ENCODE data around the gene CACNA1S.

CACNA1S gene

DNA sequence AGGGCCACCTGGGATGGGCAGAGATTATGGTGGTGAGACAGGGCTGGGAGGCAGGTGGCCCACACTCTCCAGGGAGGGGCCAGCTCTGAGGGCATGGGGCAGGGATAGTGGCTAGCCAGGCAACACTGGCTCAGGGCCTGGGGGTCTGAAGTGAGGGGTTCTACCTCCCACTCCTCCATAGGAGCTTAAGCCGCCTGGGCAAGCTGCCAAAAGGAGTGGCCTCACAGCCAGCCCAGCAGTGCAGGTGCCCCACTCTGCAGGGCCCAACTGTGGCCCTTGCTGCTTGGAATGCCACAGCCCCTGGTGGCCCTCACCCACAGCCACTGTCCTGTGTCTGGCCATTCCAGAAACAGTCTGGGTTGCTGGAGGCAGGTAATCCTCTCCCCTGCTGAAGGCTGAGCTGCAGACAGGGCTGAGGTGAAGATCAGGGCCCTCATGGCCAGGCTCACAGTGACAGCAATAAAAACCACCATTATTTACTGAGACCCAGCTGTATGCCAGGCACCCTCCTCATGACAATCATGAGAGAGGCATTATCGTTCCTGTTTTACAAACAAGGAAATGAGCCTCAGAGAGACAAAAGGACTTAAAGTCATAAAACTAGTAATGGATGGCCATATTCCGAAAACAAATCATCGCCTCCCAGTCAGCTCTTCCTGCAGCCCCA, 119.7 kb downstream of the CACNA1S start:
- no peaks in the 10 kb centered on the region for H3K4me1 ChIP-seq (ENCODE audit: control insufficient read depth, insufficient read depth, low read length)
- H3K36me3 ChIP-seq (ENCODE audit: control insufficient read depth, insufficient read depth, low read length), result peaks cover 43% of the 10 kb centered on the region
- no peaks in the 10 kb centered on the region for H3K27me3 ChIP-seq (ENCODE audit: control insufficient read depth, insufficient read depth, low read length)
- H3K9me3 ChIP-seq (ENCODE audit: control insufficient read depth, insufficient read depth, low read depth, low read length), result no peaks in the 10 kb centered on the region
- no peak overlapping the region for H3K4me3 ChIP-seq (ENCODE audit: low read depth, low read length)
- no peak overlapping the region for H3K9ac ChIP-seq (ENCODE audit: low read length)
- H3K27ac ChIP-seq (ENCODE audit: low read depth, low read length), result no peak overlapping the region

DNA sequence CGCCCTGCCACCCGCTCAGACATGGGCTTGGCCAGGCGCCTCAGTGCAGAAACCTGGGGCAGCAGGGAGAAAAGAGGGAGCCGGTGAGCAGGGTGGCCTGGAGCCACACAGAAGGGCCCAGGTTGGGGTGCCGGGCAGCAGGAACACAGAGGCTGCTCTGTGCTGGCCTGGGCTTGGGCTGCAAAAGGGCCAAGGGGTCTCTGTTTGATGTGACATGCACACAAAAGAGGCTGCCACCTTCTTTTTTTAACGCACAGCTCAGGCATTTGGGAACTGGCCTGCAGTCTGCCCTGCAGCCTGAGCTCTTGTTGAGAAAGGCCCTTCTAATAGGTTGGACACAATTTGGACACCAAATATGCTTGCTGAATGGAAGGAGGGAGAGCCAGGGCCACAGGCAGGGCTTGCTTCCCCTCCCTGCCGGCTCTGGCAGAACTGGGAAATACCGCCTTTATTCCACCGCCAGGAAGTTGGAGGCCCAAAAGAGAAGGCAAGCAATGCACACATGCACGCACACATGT, 121.1 kb downstream of the CACNA1S start:
- H3K9me3 ChIP-seq (ENCODE audit: control insufficient read depth, insufficient read depth, low read depth, low read length), result no peaks in the 10 kb centered on the region
- H3K4me3 ChIP-seq (ENCODE audit: low read depth, low read length), result no peak overlapping the region
- no peak overlapping the region for H3K27ac ChIP-seq (ENCODE audit: low read depth, low read length)
- peaks cover 50% of the 10 kb centered on the region for H3K36me3 ChIP-seq (ENCODE audit: control insufficient read depth, insufficient read depth, low read length)
- no peaks in the 10 kb centered on the region for H3K27me3 ChIP-seq (ENCODE audit: control insufficient read depth, insufficient read depth, low read length)
- H3K4me1 ChIP-seq (ENCODE audit: control insufficient read depth, insufficient read depth, low read length), result no peaks in the 10 kb centered on the region
- no peak overlapping the region for H3K9ac ChIP-seq (ENCODE audit: low read length)

DNA sequence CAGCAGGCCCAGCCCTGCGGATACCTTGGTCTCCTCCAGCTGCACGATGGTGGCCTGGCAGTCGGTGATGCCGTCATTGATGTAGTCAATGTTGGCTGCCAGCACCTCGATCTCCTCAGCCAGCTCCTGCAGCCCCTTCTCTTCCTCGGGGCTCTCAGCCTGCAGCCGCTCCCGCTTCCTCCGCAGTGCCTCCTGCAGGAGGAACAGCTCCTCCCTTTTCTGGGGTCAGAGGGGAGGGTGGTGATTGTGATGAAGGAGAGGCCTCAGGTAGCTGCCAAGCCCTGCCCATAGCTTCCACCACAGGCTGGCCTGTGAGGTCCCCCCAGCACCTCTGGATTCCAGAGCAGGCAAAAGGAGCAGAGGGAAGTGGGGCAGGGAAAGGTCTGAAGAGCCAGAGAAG, 122.1 kb downstream of the CACNA1S start:
- Histone ChIP-seq H3K9me3 (ENCODE audit: control insufficient read depth, insufficient read depth, low read depth, low read length) (no peaks in the 10 kb centered on the region), H3K9ac (ENCODE audit: low read length) (no peak overlapping the region), H3K27ac (ENCODE audit: low read depth, low read length) (no peak overlapping the region), H3K4me3 (ENCODE audit: low read depth, low read length) (no peak overlapping the region), H3K4me1 (ENCODE audit: control insufficient read depth, insufficient read depth, low read length) (no peaks in the 10 kb centered on the region), H3K27me3 (ENCODE audit: control insufficient read depth, insufficient read depth, low read length) (no peaks in the 10 kb centered on the region), H3K36me3 (ENCODE audit: control insufficient read depth, insufficient read depth, low read length) (peaks cover 44% of the 10 kb centered on the region)
